NCI-H1092 treated with DMSO at 0.1 percent for 48 hours (cell line): ENCODE data around the gene ASB15.
"Not testable (repeated sequence)": the region's sequence is repeated elsewhere in the genome, so short reads cannot be mapped to it uniquely, and the experiment has no call there.

ENCODE experiments used
- DNase-seq: peaks from one replicate; lab custom pipeline; 2025; lab: John Stamatoyannopoulos, UW

The ASB15 gene

DNA sequence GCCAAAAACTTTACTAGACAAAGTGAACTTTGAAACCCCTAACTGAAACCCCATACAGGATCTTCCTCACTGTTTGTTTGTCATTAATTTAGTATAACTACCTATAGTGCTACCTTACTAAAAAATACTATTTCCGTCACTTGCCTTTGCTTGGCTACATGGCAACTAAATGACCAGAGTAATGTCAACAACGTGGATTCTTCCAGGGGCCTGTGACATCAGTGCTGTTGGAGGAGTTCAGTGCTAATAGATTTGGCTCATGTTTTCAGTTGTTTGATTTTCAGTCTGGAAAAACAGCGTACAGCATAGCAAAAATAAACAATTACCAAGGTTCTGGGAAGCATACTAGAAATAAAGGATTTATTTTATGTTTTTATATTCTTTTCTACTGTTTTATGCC, 3.0 kb upstream of the ASB15 start:
- DNase-seq, result no peak

- DNase-seq, result no peak
These were observed 1.9 kb upstream of the ASB15 start for GRCh38 chr7:123599766-123600165.

- no peak for DNase-seq
These were observed 745 bp upstream of the ASB15 start for GRCh38 chr7:123600876-123601275.

DNA sequence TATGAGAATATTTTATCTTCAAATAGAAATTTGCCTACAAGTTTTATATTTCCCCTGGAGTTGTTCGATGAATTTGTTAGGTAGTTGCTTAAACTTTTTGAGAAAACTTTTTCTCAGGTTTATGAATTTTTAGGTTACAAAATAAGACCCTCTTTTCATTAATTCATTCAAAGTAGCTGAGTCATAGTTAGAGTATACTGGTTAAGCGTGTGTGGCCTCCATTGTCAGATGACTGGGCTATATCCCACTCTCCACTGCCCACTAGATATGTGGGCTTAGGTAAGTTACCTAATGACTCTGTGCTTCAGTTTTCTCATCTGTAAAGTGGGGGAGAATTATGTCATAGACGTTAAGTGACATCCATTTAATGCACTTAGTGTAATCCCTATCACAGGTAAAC, 1.0 kb downstream of the ASB15 start:
- no peak for DNase-seq

- DNase-seq, result no peak
These were observed 3.1 kb downstream of the ASB15 start for GRCh38 chr7:123604739-123605138.

- no peak for DNase-seq
These were observed 5.9 kb downstream of the ASB15 start for GRCh38 chr7:123607423-123607975.

GRCh38 chr7:123608991-123609882, 7.6 kb downstream of the ASB15 start:
- no peak for DNase-seq

DNA sequence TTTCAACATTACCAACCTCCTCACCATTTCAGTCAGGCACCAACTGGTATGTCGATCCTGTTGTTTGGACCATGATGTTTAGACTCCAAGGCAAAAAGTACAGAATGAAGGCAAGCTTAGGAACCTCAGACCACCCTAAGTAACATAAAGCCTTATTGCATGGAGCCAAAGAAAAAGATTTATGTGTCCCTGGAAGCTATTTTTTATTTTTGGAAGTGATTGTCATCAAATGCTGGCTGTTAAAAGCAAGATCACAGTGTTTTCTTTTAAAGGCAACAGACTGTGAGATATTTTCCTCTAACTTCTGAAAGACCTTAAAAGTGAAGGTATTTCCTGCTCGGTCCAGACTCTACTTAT, 8.2 kb downstream of the ASB15 start:
- no peak for DNase-seq

DNA sequence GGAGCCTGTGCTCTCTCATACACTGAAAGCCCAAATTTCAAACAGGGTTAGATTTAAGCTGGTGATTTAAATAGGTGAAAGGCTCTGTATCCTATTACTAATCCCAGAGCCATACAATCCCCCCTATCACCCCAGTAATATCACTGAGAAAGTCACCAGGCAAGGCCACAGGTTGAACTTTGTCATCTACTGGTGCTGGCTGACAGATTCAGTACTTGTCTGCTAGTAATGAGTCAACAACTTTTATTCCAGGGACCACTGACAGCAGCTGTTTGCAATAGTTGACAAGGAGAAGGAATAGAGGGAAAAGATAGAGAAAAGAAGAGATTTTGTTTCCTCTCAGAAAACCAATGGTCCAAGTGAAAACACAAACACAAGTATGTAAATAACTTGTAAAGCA, 10.4 kb downstream of the ASB15 start:
- DNase-seq, result no peak

- DNase-seq, result no peak
These were observed 13.7 kb downstream of the ASB15 start for GRCh38 chr7:123615344-123615743.

GRCh38 chr7:123616223-123616622, 14.6 kb downstream of the ASB15 start:
- no peak for DNase-seq

GRCh38 chr7:123621707-123622106, 20.1 kb downstream of the ASB15 start:
- peak; percentile 45 for DNase-seq

- DNase-seq, result peak; percentile 93
These were observed 21.2 kb downstream of the ASB15 start for GRCh38 chr7:123622660-123623386.

- DNase-seq, result no peak
These were observed 23.0 kb downstream of the ASB15 start for GRCh38 chr7:123624527-123625183.

GRCh38 chr7:123625254-123625653, 23.6 kb downstream of the ASB15 start:
- no peak for DNase-seq

DNA sequence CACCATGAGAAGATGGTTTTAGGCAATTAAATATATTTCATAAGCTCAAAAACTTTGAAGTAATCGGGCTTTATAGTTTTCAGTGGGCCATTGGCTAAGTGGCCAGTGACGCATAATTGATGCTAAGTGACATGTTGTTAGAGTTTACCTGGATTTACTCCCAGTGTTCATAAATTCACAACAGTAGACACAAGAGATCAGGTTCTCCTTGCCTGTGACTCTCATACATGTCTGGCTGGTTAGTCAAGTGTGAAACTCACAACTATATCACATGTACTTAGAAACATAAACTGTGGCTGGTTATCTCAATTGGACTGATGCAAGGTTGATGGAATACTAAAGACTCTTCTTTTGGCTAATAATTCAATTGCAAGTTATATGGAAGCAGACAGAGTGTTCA, 26.2 kb downstream of the ASB15 start:
- no peak for DNase-seq

- no peak for DNase-seq
These were observed 27.2 kb downstream of the ASB15 start for GRCh38 chr7:123628829-123629228.

GRCh38 chr7:123629281-123629680, 27.7 kb downstream of the ASB15 start:
- DNase-seq, result no peak

- no peak for DNase-seq
These were observed 31.2 kb downstream of the ASB15 start for GRCh38 chr7:123632808-123633207.

DNA sequence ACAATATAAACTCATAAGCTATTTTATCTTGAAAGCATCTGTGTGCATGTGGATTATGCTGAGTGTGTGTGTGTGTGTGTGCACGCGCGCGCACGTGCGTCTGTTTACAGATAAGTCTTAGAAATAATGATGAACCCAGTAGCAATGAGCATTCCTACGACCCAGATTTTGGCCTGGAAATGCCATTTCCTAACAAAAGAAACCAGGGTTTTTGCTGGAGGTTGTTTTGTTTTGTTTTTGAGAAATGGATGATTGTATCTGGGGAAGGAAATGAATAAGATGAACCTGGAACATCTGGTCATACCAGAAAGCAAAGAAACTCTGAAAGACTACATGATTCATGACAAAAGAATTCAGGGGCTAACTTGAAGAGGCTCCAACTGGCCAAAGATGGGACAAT, 31.9 kb downstream of the ASB15 start:
- DNase-seq, result no peak

GRCh38 chr7:123634011-123634573, 32.5 kb downstream of the ASB15 start:
- DNase-seq, result not testable (repeated sequence)
